CD4-positive, alpha-beta T cell treated with Interleukin-15 for 4 hours (primary cell): ENCODE results near the gene F8A3.
"Not testable (repeated sequence)": the region's sequence is repeated elsewhere in the genome, so short reads cannot be mapped to it uniquely, and the experiment has no call there.

ENCODE experiments used
- DNase-seq: peaks from one replicate; pipeline ENCODE4 v3.0.0-alpha.2; 2020; ENCODE audit warnings: low spot score

Gene F8A3

GRCh38 chrX:155458471-155458870 lies at the start of gene F8A3:
F8A3 (minus strand) TSS chrX:155458620; CDS start chrX:155458600, 20 bp downstream.
- DNase-seq: not testable (repeated sequence)

GRCh38 chrX:155505296-155505695 lies 46.9 kb upstream of the F8A3 start:
- DNase-seq: no peak

- DNase-seq: not testable (repeated sequence)
Measured at GRCh38 chrX:155495134-155495533, 36.7 kb upstream of the F8A3 start.

- not testable (repeated sequence) for DNase-seq
Measured at GRCh38 chrX:155491421-155491820, 33.0 kb upstream of the F8A3 start.

- not testable (repeated sequence) for DNase-seq
Measured at GRCh38 chrX:155477136-155477535, 18.7 kb upstream of the F8A3 start.

- DNase-seq: not testable (repeated sequence)
Measured at GRCh38 chrX:155466269-155466938, 8.0 kb upstream of the F8A3 start.

- DNase-seq: not testable (repeated sequence)
Measured at GRCh38 chrX:155460501-155460900, 2.1 kb upstream of the F8A3 start.

GRCh38 chrX:155457761-155458447 lies 516 bp downstream of the F8A3 start:
- not testable (repeated sequence) for DNase-seq

GRCh38 chrX:155441097-155441496 lies 17.3 kb downstream of the F8A3 start:
- no peak for DNase-seq

- DNase-seq: no peak
Measured at GRCh38 chrX:155435744-155436112, 22.7 kb downstream of the F8A3 start.

- DNase-seq: no peak
Measured at GRCh38 chrX:155434906-155435743, 23.3 kb downstream of the F8A3 start.

- no peak for DNase-seq
Measured at GRCh38 chrX:155417769-155418168, 40.7 kb downstream of the F8A3 start.
